Natural killer cell (primary cell): ENCODE results near the gene DACT3. TPM values are rescaled to one million over a fixed set of nuclear protein-coding genes. Genes with fewer than 3 reads are reported as not detected.

ENCODE experiments used
- ATAC-seq, 3 donors: fragments of 150-1000 bp in 2 of 3; fragments of 200-7000 bp in 1 of 3; cut with Tn5 transposase; 1 replicate in 1 of 3; 2 replicates in 2 of 3; pipeline ENCODE4 v1.10.0; 2021; ENCODE audit warnings: mild to moderate bottlenecking in 2 of 3, moderate library complexity in 2 of 3
- DNase-seq, 2 donors: peaks; one replicate each; pipeline versions ENCODE4 v3.0.0 to v3.0.0-alpha.2; 2013 to 2021; ENCODE audit warnings: mixed read lengths in 1 of 2
- H3K27ac ChIP-seq: one replicate; pipeline ENCODE4 v1.5.1; 2013; ENCODE audit warnings: mild to moderate bottlenecking, low read length
- H3K27me3 ChIP-seq: one replicate; pipeline ENCODE4 v1.6.1; 2013; ENCODE audit warnings: low read length; ENCODE audit not compliant: control insufficient read depth, insufficient read depth
- H3K36me3 ChIP-seq: one replicate; pipeline ENCODE4 v1.6.1; 2013; ENCODE audit warnings: low read length; ENCODE audit not compliant: control insufficient read depth, insufficient read depth
- H3K4me1 ChIP-seq: one replicate; pipeline ENCODE4 v1.6.1; 2013; ENCODE audit warnings: low read length; ENCODE audit not compliant: control insufficient read depth, insufficient read depth
- H3K4me3 ChIP-seq: one replicate; pipeline ENCODE4 v1.5.1; 2013; ENCODE audit warnings: low read length
- H3K9me3 ChIP-seq: one replicate; pipeline ENCODE4 v1.6.1; 2013; ENCODE audit warnings: low read length; ENCODE audit not compliant: control insufficient read depth, insufficient read depth
- H3K27ac Mint-ChIP-seq, 2 donors: one replicate each; pipeline ENCODE4 v1.8.0; 2022; ENCODE audit warnings: mild to moderate bottlenecking in 2 of 2, mixed read lengths in 2 of 2, moderate library complexity in 1 of 2
- H3K27me3 Mint-ChIP-seq, 2 donors: one replicate each; pipeline ENCODE4 v1.8.0; 2022; ENCODE audit warnings: low read depth in 2 of 2, mixed read lengths in 2 of 2
- H3K36me3 Mint-ChIP-seq: one replicate; pipeline ENCODE4 v1.8.0; 2022; ENCODE audit warnings: mixed read lengths
- H3K4me1 Mint-ChIP-seq, 2 donors: one replicate each; pipeline ENCODE4 v1.8.0; 2022; ENCODE audit warnings: mixed read lengths in 2 of 2
- H3K4me3 Mint-ChIP-seq: one replicate; pipeline ENCODE4 v1.8.0; 2022; ENCODE audit warnings: mild to moderate bottlenecking, moderate library complexity, mixed read lengths
- H3K9me3 Mint-ChIP-seq, 2 donors: one replicate each; pipeline ENCODE4 v1.8.0; 2022; ENCODE audit warnings: mixed read lengths in 2 of 2
- CTCF ChIP-seq: fragments of 200-600 bp; IDR thresholded peaks from one replicate; pipeline ENCODE4 v1.8.0; 2022; ENCODE audit warnings: antibody characterized with exemption
- WGBS: methylation state at CpG from one replicate; pipeline ENCODE4 v1.1.7; 2013; ENCODE audit warnings: missing lambda C conversion rate; ENCODE audit not compliant: insufficient coverage; 5-methylcytosine and 5-hydroxymethylcytosine counted together
- intact Hi-C: fragments of 100-400 bp; cut with micrococcal nuclease; formaldehyde crosslinking; loops from one replicate; pipeline ENCODE4 v1.14.2; 2022
- total RNA-seq, 4 donors: library from RNA; stranded (reverse); fragments of 120-200 nt in 1 of 4; gene quantifications; one replicate each; pipeline versions ENCODE4 v1.2.3 to v1.2.4, GENCODE V29; 2013 to 2022

The DACT3 gene
- total RNA-seq, 3 donors from 2014 or later (not counting 1 experiment from before 2014, with no cell fraction given): 0.14 to 0.20 TPM; not detected in 1

DNA sequence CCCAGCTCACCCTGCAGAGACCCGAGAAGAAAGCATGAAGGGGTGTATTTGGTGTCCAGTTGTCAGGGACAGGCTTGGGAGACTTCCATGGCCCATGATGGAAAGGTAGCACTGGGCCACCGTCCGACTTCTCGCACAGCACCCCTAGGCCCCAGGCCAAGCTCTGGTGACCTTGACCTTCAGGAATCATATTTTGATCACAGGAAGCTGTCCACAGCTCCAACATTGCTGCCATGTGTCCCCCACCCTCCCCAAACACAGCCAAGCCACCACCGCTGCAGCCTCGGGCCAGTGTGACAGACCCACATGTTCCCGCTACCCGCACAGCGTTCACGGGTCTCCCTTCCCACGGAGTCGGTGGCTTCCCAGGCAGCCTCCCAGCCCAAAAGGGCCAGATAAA, 35.3 kb downstream of the DACT3 start:
- 90% methylated on average over 12 of the region's 12 CpGs for WGBS
- Mint-ChIP-seq H3K4me1 (peaks cover 0 to 11% of the 10 kb centered on the region in 2 donors), H3K27me3 (peaks cover 6 to 27% of the 10 kb centered on the region in 2 donors), H3K4me3 (no peak overlapping the region), H3K27ac (no peak overlapping the region), H3K9me3 (no peaks in the 10 kb centered on the region), H3K36me3 (no peaks in the 10 kb centered on the region)
- DNase-seq (no peak), ATAC-seq (no peak)
- Histone ChIP-seq H3K9me3 (no peaks in the 10 kb centered on the region), H3K27me3 (no peaks in the 10 kb centered on the region), H3K27ac (no peak overlapping the region), H3K4me1 (peaks cover 10% of the 10 kb centered on the region), H3K36me3 (no peaks in the 10 kb centered on the region), H3K4me3 (no peak overlapping the region)
- TF ChIP-seq CTCF: no peak
- intact Hi-C loops: no loop called here

DNA sequence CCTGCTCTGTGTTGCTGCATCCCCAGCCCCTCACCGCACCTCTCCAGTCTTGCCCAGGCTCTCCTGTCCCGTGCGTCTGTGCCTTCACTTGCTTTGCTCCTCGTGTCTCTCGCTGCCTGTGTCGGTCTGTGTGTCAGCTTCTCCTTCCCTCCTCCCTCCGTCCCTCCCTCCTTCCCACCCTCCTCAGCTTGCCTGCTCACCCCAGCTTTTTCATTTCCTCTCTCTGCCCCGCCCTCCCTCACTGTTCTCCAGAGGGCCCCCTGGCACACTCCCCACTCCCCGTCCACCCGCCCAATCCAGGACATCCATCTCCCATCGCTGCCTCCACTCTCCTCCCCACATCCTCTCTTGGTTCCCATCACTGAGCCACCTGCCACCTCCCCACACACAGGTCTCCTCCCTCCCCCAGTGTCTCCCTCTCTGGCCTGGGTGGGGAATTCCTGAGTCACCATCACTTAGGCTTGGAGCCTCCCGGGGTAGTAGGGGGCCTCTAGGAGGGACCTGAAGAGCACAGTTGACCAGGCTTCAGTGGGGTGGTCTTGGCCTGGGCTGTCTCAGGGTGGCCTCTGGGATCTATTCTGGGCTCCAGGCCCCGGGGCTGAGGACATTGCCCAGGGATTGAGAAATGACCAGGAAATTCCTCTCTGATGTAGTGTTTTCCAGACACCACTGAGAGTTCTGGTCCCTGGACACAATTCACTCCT, 35.9 kb downstream of the DACT3 start, which contains the start of gene PTGIR:
TSS of gene PTGIR (minus strand) at position 132 of the 704 bp plus-strand sequence. CDS start 864 bp downstream, outside the sequence.
- Histone ChIP-seq H3K27me3 (no peaks in the 10 kb centered on the region), H3K4me1 (peaks cover 16% of the 10 kb centered on the region), H3K36me3 (no peaks in the 10 kb centered on the region), H3K27ac (no peak within 1 kb of the TSS), H3K4me3 (no peak within 1 kb of the TSS), H3K9me3 (no peaks in the 10 kb centered on the region)
- TF ChIP-seq CTCF: no peak
- DNase-seq (peak in 1 of 2 donors; percentile 33), ATAC-seq (no peak)
- H3K9me3 Mint-ChIP-seq: no peaks in the 10 kb centered on the region
- H3K36me3 Mint-ChIP-seq: no peaks in the 10 kb centered on the region
- H3K27me3 Mint-ChIP-seq: peaks cover 6 to 27% of the 10 kb centered on the region in 2 donors
- no peak within 1 kb of the TSS for H3K4me3 Mint-ChIP-seq
- 20% methylated on average over 13 of the region's 13 CpGs for WGBS
- no peak within 1 kb of the TSS for H3K27ac Mint-ChIP-seq
- intact Hi-C loops: no loop called here
- peaks cover 0 to 11% of the 10 kb centered on the region in 2 donors for H3K4me1 Mint-ChIP-seq

- intact Hi-C loops: no loop called here
- H3K4me1 Mint-ChIP-seq: peaks cover 0 to 11% of the 10 kb centered on the region in 2 donors
- no peak for DNase-seq
- H3K36me3 Mint-ChIP-seq: no peaks in the 10 kb centered on the region
- no peaks in the 10 kb centered on the region for H3K27me3 ChIP-seq
- peaks cover 6 to 25% of the 10 kb centered on the region in 2 donors for H3K27me3 Mint-ChIP-seq
- H3K36me3 ChIP-seq: no peaks in the 10 kb centered on the region
- TF ChIP-seq CTCF: no peak
- no peak overlapping the region for H3K4me3 Mint-ChIP-seq
- ATAC-seq: no peak
- H3K4me1 ChIP-seq: peaks cover 24% of the 10 kb centered on the region
- no peak overlapping the region for H3K27ac ChIP-seq
- WGBS: 93% methylated on average over 35 of the region's 35 CpGs
- H3K9me3 Mint-ChIP-seq: no peaks in the 10 kb centered on the region
- no peaks in the 10 kb centered on the region for H3K9me3 ChIP-seq
- no peak overlapping the region for H3K4me3 ChIP-seq
- no peak overlapping the region for H3K27ac Mint-ChIP-seq
Measured at GRCh38 chr19:46623915-46624502, 37.0 kb downstream of the DACT3 start.
